ENCODE measurements around the gene S1PR5.
A peak's percentile ranks its signal among the peaks of the same experiment; 100 is the strongest.
"Not testable (repeated sequence)": the region's sequence is repeated elsewhere in the genome, so short reads cannot be mapped to it uniquely, and the experiment has no call there.

The S1PR5 gene

DNA sequence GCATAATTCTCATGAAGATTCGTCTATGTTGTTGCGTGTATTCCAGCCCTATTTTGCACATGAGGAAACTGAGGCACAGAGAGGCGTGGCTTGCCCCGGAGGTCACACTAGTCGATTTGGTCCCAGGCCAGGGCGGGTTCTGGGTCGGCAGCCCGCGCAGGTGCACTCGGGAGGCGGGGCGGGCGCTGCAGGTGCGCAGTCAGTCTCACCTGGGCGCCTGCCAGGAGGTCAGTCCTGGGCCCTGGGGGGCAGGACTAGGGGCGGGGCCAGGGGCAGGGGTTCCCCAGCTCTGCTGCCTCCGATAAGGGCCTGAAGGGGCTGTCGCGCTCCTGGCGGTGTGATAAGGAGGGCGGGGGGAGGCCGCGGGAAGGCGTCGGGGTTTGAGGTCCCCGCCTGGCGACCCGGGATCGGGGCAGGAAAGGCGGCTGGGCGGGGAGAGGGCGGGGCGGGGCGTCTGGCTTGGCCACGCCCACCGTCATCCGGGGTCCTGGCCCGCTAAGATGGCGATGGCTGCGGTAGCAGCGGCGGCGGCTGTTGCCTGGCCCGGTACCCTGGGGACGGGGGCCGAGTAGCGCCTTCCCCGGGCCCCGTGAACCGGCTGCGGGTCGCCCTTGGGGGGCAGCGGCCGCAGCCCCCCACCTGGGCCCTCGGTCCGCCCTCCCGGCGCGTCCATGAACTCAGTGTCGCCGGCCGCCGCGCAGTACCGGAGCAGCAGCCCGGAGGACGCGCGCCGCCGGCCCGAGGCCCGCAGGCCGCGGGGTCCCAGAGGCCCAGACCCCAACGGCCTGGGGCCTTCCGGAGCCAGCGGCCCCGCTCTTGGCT, 26.4 kb upstream of the S1PR5 start, which contains the start of gene ATG4D:
TSS of gene ATG4D (plus strand) at position 485 of the 822 bp plus-strand sequence. CDS start at position 672, 187 bp downstream.
- DNase-seq, result peak; percentile 39 to 85

DNA sequence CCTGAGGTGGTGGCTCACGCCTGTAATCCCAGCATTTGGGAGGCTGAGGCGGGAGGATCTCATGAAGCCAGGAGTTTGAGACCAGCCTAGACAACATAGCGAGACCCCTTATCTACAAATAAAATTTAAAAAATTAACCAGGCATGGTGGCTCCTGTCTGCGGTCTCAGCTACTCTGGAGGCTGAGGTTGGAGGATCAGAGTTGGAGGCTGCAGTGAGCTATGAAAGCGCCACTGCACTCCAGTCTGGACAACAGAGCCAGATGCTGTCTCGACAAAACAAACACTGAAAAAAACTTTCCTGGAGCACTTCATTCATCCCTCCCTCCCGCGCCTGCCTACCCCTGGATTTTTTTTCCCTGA, 25.8 kb upstream of the S1PR5 start:
- DNase-seq, result no peak

DNA sequence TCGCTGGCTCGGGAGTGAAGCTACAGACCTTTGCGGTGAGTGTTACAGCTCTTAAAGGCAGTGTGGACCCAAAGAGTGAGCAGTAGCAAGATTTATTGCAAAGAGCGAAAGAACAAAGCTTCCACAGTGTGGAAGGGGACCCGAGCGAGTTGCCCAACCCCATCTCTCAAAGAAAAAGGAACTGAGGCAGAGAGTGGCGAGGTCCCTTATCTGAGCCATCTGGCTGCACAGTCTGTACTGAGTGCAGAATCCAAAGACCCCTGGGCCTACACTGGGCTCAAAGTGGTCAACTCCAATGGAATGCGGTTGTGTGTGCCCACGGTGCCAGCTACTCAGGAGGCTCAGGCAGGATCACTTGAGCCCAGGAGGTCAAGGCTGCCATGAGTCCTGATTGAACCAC, 21.8 kb upstream of the S1PR5 start:
- not testable (repeated sequence) for DNase-seq

DNA sequence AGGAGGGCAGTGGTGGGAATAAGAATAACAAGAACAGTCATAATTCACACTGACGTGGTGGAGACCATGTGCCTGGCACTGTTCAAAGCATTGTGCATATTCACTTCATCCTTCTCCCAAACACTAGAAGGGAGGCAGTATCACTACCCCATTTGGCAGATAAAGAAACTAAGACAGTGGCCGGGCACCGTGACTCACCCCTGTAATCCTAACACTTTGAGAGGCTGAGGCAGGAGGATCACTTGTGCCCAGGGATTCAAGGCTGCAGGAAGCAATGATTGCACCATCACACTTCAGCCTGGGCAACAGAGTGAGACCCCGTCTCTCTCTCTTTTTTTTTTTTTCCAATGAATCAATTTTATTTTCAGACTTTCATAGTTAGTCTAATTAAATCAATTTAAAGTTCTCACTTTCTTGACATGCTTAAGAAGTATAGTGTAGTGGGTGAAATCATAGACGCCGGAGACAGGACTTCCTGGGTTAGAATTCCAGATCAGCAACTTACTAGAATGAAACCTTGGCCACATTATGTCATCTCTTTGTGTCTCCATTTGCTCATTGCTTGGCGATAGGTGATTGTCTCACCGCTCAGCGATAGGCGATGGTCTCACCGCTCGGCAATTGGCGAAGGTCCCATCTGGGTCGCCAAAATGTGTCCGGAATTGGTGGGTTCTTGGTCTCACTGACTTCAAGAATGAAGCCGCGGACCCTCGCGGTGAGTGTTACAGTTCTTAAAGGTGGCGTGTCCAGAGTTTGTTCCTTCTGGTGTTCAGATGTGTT, 21.1 kb upstream of the S1PR5 start:
- DNase-seq, result no peak

DNA sequence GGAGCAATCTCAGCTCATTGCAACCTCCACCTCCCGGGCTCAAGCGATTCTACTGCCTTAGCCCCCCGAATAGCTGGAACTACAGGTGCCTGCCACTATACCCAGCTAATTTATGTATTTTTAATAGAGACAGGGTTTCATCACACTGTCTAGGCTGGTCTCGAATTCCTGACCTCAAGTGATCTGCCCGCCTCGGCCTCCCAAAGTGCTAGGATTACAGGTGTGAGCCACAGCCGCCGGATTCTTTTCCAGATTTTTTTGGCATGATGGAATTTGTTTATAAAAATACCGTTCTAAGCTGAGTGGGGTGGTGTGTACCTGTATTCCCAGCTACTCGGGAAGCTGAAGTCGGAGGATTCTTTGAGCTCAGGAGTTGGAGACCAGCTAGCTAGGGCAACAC, 20.4 kb upstream of the S1PR5 start:
- DNase-seq, result no peak

DNA sequence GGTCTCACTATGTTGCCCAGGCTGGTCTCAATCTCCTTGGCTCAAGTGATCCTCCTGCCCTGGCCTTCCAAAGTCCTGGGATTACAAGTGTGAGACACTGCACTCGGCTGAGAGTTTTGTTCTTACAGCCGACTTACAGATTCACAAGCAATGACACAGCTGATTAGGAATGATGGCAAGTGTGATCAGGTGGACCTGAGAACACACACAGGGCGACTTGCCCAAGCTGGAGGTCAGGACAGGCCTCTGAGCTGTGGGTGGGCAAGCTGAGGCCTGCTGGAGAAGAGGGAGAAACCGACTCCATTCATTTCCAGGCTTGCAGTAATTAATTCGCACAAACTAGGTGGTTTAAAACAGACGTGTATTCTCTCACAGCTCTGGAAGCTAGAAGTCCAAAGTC, 18.4 kb upstream of the S1PR5 start:
- no peak for DNase-seq

DNA sequence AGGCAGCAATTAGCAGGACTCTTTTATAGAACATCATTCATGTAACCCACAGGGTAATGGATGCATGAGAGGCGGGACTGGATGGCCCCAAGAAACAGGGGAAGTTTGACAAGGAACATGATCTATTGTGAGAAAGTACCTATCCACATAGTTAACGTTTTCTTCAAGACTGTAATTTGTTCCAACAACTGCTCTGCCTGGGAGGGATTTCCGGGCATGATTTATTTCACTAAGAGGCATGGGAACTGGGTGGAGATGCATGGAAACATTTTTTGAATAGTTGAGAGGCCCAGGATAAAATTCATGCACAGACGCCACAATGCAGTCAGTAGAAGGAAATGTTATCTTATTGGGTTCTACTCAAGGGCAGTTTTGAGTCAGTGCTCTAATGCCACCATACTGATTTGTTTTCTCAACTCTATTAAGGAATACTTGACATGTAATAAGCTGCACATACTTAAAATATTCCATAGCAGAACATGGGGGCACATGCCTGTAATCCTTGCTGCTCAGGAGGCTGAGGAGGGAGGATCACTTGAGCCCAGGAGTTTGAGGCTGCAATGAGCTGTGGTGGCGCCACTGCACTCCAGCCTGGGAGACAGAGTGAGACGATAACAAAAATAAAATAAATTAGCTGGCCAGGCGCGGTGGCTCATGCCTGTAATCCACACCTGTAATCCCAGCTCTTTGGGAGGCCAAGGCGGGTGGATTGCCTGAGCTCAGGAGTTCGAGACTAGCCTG, 16.6 kb upstream of the S1PR5 start:
- no peak for DNase-seq

DNA sequence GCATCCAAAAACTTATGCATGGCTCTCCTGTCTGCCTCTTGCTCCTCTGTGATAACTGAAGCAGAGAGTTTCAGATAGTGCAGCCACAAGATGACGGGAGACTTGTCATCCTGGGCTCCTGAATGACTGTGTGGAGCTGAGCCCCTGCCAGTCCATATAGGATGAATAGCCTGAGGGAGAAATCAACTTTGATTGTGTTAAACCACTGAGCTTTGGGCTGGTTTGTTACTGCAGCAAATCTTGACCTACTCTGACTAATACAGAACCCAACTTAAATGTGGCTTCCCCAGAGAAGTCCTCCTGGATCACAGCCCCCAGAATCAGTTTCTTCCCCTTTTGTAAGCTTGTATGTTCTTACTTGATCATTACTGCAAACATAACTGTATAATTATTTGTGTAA, 15.2 kb upstream of the S1PR5 start:
- no peak for DNase-seq

DNA sequence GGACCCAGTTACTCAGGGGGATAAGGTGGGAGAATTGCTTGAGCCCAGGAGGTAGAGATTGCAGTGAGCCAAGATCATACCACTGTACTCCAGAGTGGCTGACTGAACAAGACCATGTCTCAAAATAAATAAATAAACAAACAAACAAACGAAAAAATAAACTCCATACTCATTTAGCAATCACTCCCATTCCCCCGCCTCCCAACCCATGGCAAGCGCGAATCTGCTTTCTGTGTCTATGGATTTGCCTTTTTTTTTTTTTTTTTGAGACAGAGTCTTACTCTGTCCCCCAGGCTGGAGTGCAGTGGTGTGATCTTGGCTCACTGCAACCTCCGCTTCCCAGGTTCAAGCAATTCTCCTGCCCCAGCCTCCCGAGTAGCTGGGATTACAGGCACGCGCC, 9.6 kb upstream of the S1PR5 start:
- DNase-seq, result not testable (repeated sequence)

DNA sequence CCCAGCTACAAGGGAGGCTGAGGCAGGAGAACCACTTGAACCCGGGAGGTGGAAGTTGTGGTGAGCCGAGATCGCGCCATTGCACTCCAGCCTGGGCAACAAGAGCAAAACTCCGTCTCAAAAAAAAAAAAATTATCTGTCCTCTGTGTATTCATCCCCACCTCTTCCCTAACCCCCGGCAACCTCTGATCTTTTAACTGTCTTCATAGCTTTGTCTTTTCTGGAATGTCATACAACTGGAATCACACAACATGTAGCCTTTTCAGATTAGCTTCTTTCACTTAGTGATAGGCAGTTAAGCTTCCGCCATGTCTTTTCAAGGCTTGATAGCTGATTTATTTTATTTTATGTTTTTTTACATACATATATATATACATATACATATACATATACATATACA, 8.4 kb upstream of the S1PR5 start:
- DNase-seq, result no peak

DNA sequence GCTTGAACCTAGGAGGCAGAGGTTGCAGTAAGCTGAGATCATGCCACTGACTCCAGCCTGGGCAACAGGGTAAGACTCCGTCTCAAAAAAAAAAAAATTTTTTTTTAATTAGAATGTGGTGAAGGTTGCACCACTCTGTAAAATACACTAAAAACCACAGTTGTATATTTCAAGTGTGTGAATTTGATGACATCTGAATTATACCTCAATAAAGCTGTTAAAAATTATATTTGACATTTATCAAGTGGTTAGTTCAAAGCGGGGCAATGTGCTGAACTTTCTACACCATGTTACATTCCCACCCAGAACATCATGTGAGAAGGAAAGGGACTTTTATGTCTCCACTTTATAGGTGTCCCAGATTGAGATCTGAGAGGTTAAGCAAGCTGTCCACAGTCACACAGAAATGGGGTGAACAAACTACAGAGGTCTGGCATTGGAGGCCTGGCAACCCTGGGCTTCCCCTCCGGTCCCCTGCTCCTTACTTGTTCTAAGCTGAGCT, 5.9 kb upstream of the S1PR5 start:
- no peak for DNase-seq

DNA sequence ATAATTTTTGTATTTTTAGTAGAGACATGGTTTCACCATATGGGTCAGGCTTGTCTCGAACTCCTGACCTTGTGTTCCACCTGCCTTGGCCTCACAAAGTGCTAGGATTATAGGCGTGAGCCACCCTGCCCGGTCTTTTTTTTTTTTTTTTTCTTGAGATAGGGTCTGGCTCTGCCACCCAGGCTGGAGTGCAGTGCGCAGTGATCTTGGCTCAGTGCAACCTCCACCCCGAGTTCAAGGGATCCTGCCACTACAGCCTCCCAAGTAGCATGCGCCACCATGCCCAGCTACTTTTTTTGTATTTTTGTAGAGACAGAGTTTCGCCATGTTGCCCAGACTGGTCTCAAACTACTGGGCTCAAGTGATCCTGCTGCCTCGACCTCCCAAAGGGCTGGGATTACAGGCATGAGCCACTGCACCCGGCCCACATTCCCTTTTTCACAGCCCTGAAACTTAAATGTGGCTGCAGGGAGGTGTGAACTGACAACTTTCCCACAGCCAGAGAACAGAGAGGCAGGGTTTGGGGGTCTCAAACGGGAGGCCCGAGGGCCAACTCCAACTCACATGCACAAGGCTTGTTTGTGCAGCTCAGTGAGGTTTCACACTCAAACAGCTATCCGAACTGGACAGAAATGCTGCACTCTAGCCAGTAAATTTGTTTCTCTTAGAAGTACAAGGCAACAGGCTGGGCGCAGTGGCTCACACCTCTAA, 4.4 kb upstream of the S1PR5 start:
- no peak for DNase-seq

DNA sequence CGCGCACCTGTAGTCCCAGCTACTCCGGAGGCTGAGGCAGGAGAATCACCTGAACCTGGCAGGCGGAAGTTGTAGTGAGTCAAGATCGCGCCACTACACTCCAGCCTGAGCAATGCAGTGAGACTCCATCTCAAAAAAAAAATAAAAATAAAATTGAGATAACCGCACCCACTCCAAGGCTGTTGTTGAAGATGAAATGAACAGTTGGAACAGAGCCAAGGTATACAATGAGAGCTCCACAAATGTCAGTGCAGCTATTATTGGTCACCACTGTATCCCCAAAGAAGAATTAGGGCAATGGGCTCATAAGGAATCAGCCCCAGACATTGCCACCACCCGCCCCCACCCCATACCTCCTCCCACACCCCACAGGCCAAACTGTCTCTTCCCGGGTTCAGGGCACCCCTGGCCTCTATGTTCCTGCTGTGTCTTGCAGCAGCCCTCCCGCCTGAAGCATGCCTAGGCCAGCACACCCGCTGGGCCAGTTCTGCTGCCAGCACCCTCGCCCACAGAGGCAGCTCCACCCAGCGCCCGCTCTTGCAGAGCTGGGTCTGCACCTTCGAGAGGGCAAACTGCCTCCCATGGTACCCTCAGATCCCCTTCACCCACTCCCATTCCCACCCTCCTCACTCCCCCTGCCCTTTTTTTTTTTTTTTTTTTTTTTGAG, 3.5 kb upstream of the S1PR5 start:
- DNase-seq, result no peak

DNA sequence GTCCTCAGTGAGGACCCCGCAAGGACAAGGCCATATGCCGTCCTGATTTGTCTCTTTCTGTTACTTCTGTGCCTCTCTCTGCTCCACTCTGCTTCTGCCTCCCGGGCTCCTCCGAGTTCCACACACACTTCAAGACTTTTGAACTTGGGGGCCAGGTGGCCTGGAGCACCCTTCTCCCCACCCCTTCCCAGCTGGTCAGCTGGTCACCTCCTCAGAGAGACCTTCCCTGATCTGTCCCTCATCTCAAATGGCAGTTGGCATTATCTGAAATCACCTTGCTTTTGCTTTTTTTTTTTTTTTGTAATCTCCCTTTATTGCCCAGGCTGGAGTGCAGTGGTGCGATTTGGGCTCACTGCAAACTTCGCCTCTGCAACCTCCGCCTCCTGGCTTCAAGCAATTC, 2.2 kb upstream of the S1PR5 start:
- no peak for DNase-seq

DNA sequence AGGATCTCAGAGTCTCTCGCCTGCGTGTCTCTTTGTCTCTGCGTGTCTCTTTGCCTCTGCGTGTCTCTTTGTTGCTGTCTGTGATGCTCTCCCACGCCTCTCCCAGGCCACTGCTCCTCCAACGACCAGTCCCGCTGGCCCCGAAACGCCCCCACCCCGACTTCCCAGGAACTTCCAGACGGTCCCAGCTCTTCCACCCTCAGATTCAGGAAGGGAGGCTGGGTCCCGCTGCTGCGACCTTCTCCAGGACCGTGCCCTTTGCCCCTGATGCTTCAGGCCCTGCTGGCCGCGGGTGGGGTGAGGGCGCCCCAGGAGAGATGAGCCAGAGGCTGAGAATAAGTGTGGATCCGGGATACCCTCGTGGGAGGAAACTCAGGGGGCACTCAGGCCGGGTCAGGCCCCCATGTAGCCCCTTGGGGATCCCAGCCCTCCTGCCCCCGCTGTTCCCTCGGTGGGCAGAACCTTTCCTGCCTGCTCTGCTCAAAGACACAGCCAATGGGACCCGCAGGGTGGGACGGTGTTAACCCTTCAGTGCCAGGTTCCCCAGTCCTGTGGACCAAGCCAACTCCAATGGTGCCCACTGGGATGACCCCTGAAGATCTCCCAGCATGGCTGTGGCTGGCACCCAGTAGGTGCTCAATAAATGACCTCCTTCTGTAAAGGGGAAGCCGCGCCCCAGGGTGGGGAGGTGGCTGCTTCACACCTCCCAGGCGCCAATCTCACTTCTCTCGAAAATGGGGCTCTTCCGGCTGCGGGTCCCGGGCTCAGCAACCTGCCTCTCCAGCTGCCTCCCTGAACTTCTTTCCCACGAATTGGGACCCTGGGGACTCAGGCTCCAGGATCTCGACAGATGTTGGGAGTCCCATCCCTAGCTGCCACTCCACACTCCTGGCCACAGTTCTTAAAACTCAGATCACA, 1.5 kb upstream of the S1PR5 start:
- no peak for DNase-seq

DNA sequence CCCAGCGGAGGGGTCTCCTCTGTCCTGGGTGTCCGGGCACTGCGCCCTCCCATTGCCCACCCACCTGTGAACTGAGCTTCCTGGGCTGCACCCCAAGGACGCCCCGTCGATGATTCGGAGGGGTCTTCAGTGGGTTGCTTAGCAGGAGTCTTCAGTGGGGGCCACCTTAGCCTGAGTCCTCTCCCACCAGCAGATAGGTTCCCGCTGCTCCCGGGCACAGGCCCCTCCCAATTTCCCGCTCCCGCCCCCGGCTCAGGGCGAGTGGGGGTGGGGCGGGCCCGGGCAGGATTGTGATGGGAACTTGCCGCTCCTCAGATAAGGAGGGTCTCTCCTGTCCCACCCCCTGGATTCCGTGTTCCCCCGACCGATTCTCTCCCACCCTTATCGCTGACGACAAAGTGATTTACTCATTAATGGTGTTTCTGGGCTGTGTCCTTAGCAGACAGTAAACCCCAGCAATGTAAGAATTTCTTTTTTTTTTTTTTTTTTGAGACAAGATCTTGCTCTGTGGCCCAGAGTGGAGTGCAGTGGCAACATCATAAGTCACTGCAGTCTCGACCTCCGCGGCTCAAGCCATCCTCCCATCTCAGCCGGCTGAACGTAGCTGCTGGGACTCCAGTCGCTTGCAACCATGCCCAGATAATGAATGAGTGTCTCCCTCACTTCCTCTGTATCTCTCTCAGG, 655 bp upstream of the S1PR5 start:
- DNase-seq, result peak; percentile 36 to 58

DNA sequence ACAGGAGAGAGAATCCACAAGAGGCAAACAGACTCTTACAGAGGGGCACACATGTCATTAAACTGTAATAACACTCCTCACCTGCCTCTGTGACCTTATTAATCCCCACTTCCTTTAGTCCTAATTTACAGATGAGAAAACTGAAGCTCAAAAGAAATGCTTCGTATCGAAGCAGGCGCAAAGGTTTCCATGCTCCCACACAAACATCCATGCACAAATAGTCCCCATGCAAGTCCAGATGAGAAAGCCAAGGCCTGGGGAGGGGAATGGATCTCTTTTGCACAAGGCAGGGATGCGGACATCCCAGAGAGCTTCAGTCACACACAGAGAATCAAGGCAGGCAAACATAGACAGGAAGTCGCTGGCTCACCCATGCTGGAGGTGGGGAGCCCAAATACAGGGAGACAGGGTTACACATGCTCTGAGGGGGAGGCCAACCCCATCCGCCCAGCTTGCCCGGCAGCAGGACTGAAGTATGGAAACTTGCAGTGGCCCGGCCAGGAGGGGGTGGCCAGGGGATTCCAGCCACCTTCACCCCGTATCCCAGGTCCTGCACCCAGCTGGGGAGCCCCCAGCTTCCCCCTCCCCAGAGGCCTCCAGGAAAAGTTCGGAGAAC, 468 bp downstream of the S1PR5 start:
- DNase-seq, result no peak

DNA sequence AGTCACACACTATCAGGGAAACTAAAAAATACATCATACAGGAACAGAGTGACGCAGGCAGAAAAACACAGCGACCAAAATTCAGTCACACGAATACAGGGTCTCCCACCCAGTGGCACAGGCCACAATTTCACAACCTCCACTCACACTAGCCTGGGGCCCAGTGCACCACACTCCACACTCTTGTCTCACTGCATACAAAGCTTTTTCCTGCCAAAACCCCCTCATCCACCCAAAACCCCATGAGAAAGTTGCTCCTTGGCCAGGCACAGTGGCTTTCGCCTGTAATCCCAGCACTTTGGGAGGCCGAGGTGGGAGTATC, 1.2 kb downstream of the S1PR5 start:
- DNase-seq, result no peak

DNA sequence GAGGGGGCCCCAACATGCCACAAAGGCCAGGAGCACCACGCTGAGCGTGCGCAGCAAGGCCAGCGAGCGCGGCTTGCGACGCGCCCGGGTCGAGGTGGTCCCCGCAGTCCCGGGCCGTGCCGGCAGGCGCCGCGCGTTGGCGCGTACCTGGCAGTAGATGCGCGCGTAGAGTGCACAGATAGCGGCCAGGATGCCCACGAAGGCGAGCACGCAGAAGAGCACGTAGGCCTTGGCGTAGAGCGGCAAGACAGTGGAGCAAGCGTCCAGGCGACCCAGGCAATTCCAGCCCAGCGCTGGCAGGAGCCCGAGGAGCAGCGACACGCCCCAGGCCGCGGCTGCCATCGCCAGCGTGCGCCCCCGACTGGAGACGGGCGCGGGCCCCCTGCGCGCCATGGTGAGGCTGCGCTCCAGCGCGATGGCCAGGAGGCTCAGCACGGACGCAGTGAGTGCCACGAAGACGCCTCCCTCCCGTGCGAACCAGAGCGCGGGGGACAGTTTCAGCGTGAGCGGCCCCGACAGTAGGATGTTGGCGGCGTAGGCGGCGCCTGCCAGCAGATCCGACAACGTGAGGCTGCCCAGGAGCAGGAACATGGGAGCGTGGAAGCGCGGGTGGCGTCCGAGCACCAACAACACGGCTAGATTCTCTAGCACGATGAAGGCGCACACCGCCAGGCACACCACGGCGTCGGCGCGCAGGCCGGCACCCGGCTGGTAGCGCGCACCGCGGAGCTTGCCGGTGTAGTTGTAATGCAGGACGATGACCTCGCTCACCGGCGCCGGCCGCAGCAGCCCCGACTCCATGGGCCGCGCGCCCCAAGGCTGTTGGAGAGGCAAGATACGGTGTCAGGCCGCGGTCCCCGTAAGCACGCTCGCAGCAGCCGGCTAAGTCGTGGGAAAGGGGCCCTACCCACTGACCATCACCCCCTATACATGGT, 2.8 kb downstream of the S1PR5 start:
- DNase-seq, result no peak
